ENCODE data around the gene LRIG2.
A peak's percentile ranks its signal among the peaks of the same experiment; 100 is the strongest.

DNA sequence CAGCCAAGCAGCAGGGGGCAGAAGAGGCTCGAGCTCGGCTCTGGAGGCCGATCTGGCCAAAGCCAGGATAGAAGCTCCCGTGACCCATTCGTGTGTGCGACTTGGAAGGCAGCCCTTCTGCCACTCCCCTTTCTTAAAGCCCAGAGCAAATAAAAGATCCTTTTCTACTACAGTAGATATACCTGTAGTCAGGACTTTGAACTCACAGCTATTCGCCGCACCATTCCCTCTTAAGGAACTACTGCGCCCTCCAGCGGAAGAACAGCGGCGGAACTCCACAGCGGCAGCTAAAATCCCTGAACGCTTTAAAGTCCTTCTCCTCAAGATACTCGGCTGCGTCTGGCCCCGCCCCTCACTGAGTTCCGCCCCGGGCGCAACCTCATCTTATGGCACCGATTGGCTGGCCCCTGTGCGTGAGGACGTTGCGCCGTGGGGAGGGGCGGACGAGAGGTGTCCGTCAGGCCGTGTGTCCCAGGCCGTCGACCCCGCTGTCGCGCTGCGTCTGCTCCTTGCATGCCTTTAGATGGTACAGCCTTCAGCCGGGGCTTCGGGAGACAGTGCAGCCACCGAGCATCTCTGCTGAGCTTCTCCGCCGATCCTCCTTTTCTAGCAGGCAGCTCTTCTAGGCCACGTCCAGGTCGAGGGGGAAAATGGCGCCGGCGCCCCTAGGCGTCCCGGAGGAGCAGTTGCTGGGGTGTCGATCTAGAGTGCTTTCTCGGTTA is at the start of gene LRIG2:
- TF ChIP-seq, protein P1, sequence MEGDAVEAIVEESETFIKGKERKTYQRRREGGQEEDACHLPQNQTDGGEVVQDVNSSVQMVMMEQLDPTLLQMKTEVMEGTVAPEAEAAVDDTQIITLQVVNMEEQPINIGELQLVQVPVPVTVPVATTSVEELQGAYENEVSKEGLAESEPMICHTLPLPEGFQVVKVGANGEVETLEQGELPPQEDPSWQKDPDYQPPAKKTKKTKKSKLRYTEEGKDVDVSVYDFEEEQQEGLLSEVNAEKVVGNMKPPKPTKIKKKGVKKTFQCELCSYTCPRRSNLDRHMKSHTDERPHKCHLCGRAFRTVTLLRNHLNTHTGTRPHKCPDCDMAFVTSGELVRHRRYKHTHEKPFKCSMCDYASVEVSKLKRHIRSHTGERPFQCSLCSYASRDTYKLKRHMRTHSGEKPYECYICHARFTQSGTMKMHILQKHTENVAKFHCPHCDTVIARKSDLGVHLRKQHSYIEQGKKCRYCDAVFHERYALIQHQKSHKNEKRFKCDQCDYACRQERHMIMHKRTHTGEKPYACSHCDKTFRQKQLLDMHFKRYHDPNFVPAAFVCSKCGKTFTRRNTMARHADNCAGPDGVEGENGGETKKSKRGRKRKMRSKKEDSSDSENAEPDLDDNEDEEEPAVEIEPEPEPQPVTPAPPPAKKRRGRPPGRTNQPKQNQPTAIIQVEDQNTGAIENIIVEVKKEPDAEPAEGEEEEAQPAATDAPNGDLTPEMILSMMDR (tag by site-specific recombination; IDR thresholded peaks at IDR 0.05): peak; percentile 96
- TF ChIP-seq ZNF335 (tag by site-specific recombination; conservative IDR thresholded peaks at IDR 0.05) (peak; percentile 98), ZBTB17 (tag by site-specific recombination; IDR thresholded peaks at IDR 0.05) (peak; percentile 72), ZNF274 (IDR thresholded peaks at IDR 0.05; ENCODE audit: low read length) (no peak), ZNF274 (tag by site-specific recombination; IDR thresholded peaks at IDR 0.05; ENCODE audit: borderline replicate concordance) (no peak)
- TF ChIP-seq, protein P2, sequence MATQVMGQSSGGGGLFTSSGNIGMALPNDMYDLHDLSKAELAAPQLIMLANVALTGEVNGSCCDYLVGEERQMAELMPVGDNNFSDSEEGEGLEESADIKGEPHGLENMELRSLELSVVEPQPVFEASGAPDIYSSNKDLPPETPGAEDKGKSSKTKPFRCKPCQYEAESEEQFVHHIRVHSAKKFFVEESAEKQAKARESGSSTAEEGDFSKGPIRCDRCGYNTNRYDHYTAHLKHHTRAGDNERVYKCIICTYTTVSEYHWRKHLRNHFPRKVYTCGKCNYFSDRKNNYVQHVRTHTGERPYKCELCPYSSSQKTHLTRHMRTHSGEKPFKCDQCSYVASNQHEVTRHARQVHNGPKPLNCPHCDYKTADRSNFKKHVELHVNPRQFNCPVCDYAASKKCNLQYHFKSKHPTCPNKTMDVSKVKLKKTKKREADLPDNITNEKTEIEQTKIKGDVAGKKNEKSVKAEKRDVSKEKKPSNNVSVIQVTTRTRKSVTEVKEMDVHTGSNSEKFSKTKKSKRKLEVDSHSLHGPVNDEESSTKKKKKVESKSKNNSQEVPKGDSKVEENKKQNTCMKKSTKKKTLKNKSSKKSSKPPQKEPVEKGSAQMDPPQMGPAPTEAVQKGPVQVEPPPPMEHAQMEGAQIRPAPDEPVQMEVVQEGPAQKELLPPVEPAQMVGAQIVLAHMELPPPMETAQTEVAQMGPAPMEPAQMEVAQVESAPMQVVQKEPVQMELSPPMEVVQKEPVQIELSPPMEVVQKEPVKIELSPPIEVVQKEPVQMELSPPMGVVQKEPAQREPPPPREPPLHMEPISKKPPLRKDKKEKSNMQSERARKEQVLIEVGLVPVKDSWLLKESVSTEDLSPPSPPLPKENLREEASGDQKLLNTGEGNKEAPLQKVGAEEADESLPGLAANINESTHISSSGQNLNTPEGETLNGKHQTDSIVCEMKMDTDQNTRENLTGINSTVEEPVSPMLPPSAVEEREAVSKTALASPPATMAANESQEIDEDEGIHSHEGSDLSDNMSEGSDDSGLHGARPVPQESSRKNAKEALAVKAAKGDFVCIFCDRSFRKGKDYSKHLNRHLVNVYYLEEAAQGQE (tag by site-specific recombination; IDR thresholded peaks at IDR 0.05): no peak

Data from HEK293 (cell line).